Natural killer cell treated with Interleukin-12 subunit alpha and Interleukin-12 subunit beta and Interleukin-15 and Interleukin-18, amount 100 ng/mL, for 72 hours (primary cell): ENCODE results near the gene ABHD2. TPM values are rescaled to one million over a fixed set of nuclear protein-coding genes. Genes with fewer than 3 reads are reported as not detected.
A peak's percentile ranks its signal among the peaks of the same experiment; 100 is the strongest.
"Not testable (repeated sequence)": the region's sequence is repeated elsewhere in the genome, so short reads cannot be mapped to it uniquely, and the experiment has no call there.

Experiments
- ATAC-seq, 2 donors: fragments of 150-1000 bp; cut with Tn5 transposase in 1 of 2; sonication (Bioruptor Pico), chemical (Tn5 transposase) in 1 of 2; 2 replicates each; pipeline ENCODE4 v1.10.0; 2021
- DNase-seq: peaks from one replicate; pipeline ENCODE4 v3.0.0; 2022; ENCODE audit warnings: low spot score
- H3K27ac Mint-ChIP-seq, 2 donors: 1 replicate in 1 of 2; 2 replicates in 1 of 2; pipeline ENCODE4 v1.8.0; 2022; ENCODE audit warnings: mixed read lengths in 2 of 2, mild to moderate bottlenecking in 1 of 2, moderate library complexity in 1 of 2
- H3K27me3 Mint-ChIP-seq, 2 donors: 1 replicate in 1 of 2; 2 replicates in 1 of 2; pipeline ENCODE4 v1.8.0; 2022; ENCODE audit warnings: mixed read lengths in 2 of 2
- H3K36me3 Mint-ChIP-seq: one replicate; pipeline ENCODE4 v1.8.0; 2022; ENCODE audit warnings: mixed read lengths
- H3K4me1 Mint-ChIP-seq, 2 donors: 1 replicate in 1 of 2; 2 replicates in 1 of 2; pipeline ENCODE4 v1.8.0; 2022; ENCODE audit warnings: low read depth in 2 of 2, mixed read lengths in 2 of 2, mild to moderate bottlenecking in 1 of 2
- H3K4me3 Mint-ChIP-seq: one replicate; pipeline ENCODE4 v1.8.0; 2022; ENCODE audit warnings: mixed read lengths
- H3K9me3 Mint-ChIP-seq: 2 replicates; pipeline ENCODE4 v1.8.0; 2022; ENCODE audit warnings: mixed read lengths
- total RNA-seq, 2 donors: library from RNA; stranded (reverse); gene quantifications; one replicate each; pipeline ENCODE4 v1.2.3, GENCODE V29; 2022

ABHD2 gene
- total RNA-seq, 2 donors from 2014 or later: 130 to 214 TPM

GRCh38 chr15:89085289-89085926 lies 2.8 kb upstream of the ABHD2 start:
- peaks cover 13 to 14% of the 10 kb centered on the region in 2 donors for H3K4me1 Mint-ChIP-seq
- H3K36me3 Mint-ChIP-seq: no peaks in the 10 kb centered on the region
- DNase-seq: no peak
- no peak for ATAC-seq
- H3K4me3 Mint-ChIP-seq: no peak overlapping the region
- H3K27me3 Mint-ChIP-seq: no peaks in the 10 kb centered on the region
- H3K9me3 Mint-ChIP-seq: no peaks in the 10 kb centered on the region
- H3K27ac Mint-ChIP-seq: no peak overlapping the region

- not testable (repeated sequence) for H3K4me3 Mint-ChIP-seq, ATAC-seq, H3K27ac Mint-ChIP-seq, H3K27me3 Mint-ChIP-seq, H3K9me3 Mint-ChIP-seq, H3K36me3 Mint-ChIP-seq, DNase-seq
- peaks cover 18 to 19% of the 10 kb centered on the region in 2 donors for H3K4me1 Mint-ChIP-seq
Measured at GRCh38 chr15:89085933-89086332, 2.3 kb upstream of the ABHD2 start.

- not testable (repeated sequence) for ATAC-seq, H3K36me3 Mint-ChIP-seq, H3K9me3 Mint-ChIP-seq, DNase-seq, H3K27me3 Mint-ChIP-seq, H3K27ac Mint-ChIP-seq, H3K4me3 Mint-ChIP-seq
- peaks cover 23% of the 10 kb centered on the region in 2 donors for H3K4me1 Mint-ChIP-seq
Measured at GRCh38 chr15:89086390-89086789, 1.9 kb upstream of the ABHD2 start.

GRCh38 chr15:89087161-89087829 lies 961 bp upstream of the ABHD2 start:
- H3K9me3 Mint-ChIP-seq: no peaks in the 10 kb centered on the region
- DNase-seq: no peak

GRCh38 chr15:89088605-89089315 lies 504 bp downstream of the ABHD2 start:
- Mint-ChIP-seq H3K4me3 (no peak overlapping the region), H3K27ac (peak overlapping the region; percentile 80 to 94), H3K4me1 (peaks cover 36 to 42% of the 10 kb centered on the region in 2 donors), H3K27me3 (no peaks in the 10 kb centered on the region), H3K9me3 (no peaks in the 10 kb centered on the region), H3K36me3 (peaks cover 4% of the 10 kb centered on the region)
- DNase-seq: peak; percentile 64
- ATAC-seq: peak in 1 of 2 donors; percentile 1

More at GRCh38 chr15:89087161-89087829, 961 bp upstream of the ABHD2 start:
- Mint-ChIP-seq H3K27ac (no peak overlapping the region), H3K27me3 (no peaks in the 10 kb centered on the region), H3K4me1 (peaks cover 30 to 31% of the 10 kb centered on the region in 2 donors), H3K36me3 (no peaks in the 10 kb centered on the region), H3K4me3 (no peak overlapping the region)
- no peak for ATAC-seq

- Mint-ChIP-seq H3K36me3 (peaks cover 6% of the 10 kb centered on the region), H3K27ac (peak overlapping the region; percentile 80 to 94), H3K9me3 (no peaks in the 10 kb centered on the region), H3K4me1 (peaks cover 39 to 43% of the 10 kb centered on the region in 2 donors), H3K4me3 (no peak overlapping the region), H3K27me3 (no peaks in the 10 kb centered on the region)
- no peak for DNase-seq
- ATAC-seq: no peak
Measured at GRCh38 chr15:89089316-89090230, 1.3 kb downstream of the ABHD2 start.

- peaks cover 44 to 48% of the 10 kb centered on the region in 2 donors for H3K4me1 Mint-ChIP-seq
- DNase-seq (no peak), ATAC-seq (no peak)
- H3K27me3 Mint-ChIP-seq: no peaks in the 10 kb centered on the region
- H3K27ac Mint-ChIP-seq: peak overlapping the region; percentile 80 to 94
- no peaks in the 10 kb centered on the region for H3K9me3 Mint-ChIP-seq
- H3K36me3 Mint-ChIP-seq: peaks cover 12% of the 10 kb centered on the region
- H3K4me3 Mint-ChIP-seq: no peak overlapping the region
Measured at GRCh38 chr15:89090791-89091626, 2.8 kb downstream of the ABHD2 start.

- H3K4me1 Mint-ChIP-seq: peaks cover 44 to 49% of the 10 kb centered on the region in 2 donors
- H3K9me3 Mint-ChIP-seq: no peaks in the 10 kb centered on the region
- no peak for ATAC-seq
- peak overlapping the region; percentile 80 to 94 for H3K27ac Mint-ChIP-seq
- H3K4me3 Mint-ChIP-seq: no peak overlapping the region
- no peaks in the 10 kb centered on the region for H3K27me3 Mint-ChIP-seq
- no peak for DNase-seq
- peaks cover 12% of the 10 kb centered on the region for H3K36me3 Mint-ChIP-seq
Measured at GRCh38 chr15:89091627-89092220, 3.5 kb downstream of the ABHD2 start.

GRCh38 chr15:89093509-89093908 lies 5.3 kb downstream of the ABHD2 start:
- no peaks in the 10 kb centered on the region for H3K27me3 Mint-ChIP-seq
- H3K9me3 Mint-ChIP-seq: no peaks in the 10 kb centered on the region
- DNase-seq (no peak), ATAC-seq (no peak)
- peaks cover 50 to 64% of the 10 kb centered on the region in 2 donors for H3K4me1 Mint-ChIP-seq
- H3K4me3 Mint-ChIP-seq: peak overlapping the region; percentile 13
- H3K27ac Mint-ChIP-seq: peak overlapping the region; percentile 62 to 80
- peaks cover 17% of the 10 kb centered on the region for H3K36me3 Mint-ChIP-seq

- Mint-ChIP-seq H3K27me3 (no peaks in the 10 kb centered on the region), H3K4me3 (no peak overlapping the region), H3K9me3 (no peaks in the 10 kb centered on the region), H3K4me1 (peaks cover 40 to 61% of the 10 kb centered on the region in 2 donors), H3K27ac (no peak overlapping the region), H3K36me3 (peaks cover 17% of the 10 kb centered on the region)
- ATAC-seq: no peak
- no peak for DNase-seq
Measured at GRCh38 chr15:89095073-89095472, 6.8 kb downstream of the ABHD2 start.

GRCh38 chr15:89095556-89095955 lies 7.3 kb downstream of the ABHD2 start:
- Mint-ChIP-seq H3K27me3 (no peaks in the 10 kb centered on the region), H3K9me3 (no peaks in the 10 kb centered on the region)
- ATAC-seq: no peak

GRCh38 chr15:89096664-89097063 lies 8.4 kb downstream of the ABHD2 start:
- no peak overlapping the region for H3K27ac Mint-ChIP-seq
- no peak for ATAC-seq
- H3K4me1 Mint-ChIP-seq: peaks cover 34 to 54% of the 10 kb centered on the region in 2 donors

More at GRCh38 chr15:89095556-89095955, 7.3 kb downstream of the ABHD2 start:
- Mint-ChIP-seq H3K36me3 (peaks cover 17% of the 10 kb centered on the region), H3K4me3 (no peak overlapping the region), H3K27ac (no peak overlapping the region), H3K4me1 (peaks cover 35 to 56% of the 10 kb centered on the region in 2 donors)
- no peak for DNase-seq

More at GRCh38 chr15:89096664-89097063, 8.4 kb downstream of the ABHD2 start:
- no peak for DNase-seq
- H3K4me3 Mint-ChIP-seq: no peak overlapping the region
- H3K9me3 Mint-ChIP-seq: no peaks in the 10 kb centered on the region
- peaks cover 17% of the 10 kb centered on the region for H3K36me3 Mint-ChIP-seq
- H3K27me3 Mint-ChIP-seq: no peaks in the 10 kb centered on the region
